ENCODE results near the gene TDRD7. TPM values are rescaled to one million over a fixed set of nuclear protein-coding genes. Genes with fewer than 3 reads are reported as not detected.
A peak's percentile ranks its signal among the peaks of the same experiment; 100 is the strongest.

Gene TDRD7
- polyA plus RNA-seq, 2 of the 4 experiments (the other 2 are of a cell fraction), result 11.5 to 15.7 TPM

GRCh38 chr9:97501972-97502221, 90.0 kb downstream of the TDRD7 start:
- ChIA-PET CTCF (interaction anchor here (0.7 to 3.8 kb wide), 7 partner anchors 8 to 96 kb away, joined by 3 to 29 read pairs (median 5); no protein-coding TSS in a partner anchor), POLR2A (no interaction called here)
- WGBS (ENCODE audit: missing lambda C conversion rate), result no CpG with 5 or more reads among the region's 30 CpGs
- no peak for FAIRE-seq
- Histone ChIP-seq H3K9me3 (no peaks in the 10 kb centered on the region), H3K4me2 (peak overlapping the region; percentile 99), H3K27ac (peak overlapping the region; percentile 62 to 86), H3K4me1 (peaks cover 5% of the 10 kb centered on the region; the same call in 2 of the 3 replicates), H3K4me3 (peak overlapping the region; percentile 85)
- ATAC-seq, result peak; percentile 62 to 69; a peak in 4 of 6 replicates
- no peak for DNase-seq (ENCODE audit: low read depth in 1 of 2, low spot score in 1 of 2)
- TF ChIP-seq PBX3 (IDR thresholded peaks at IDR 0.05), result no peak
- TF ChIP-seq MAZ (IDR thresholded peaks at IDR 0.05; ENCODE audit: borderline replicate concordance, low read depth, low read length), result no peak
- no peak for TF ChIP-seq NR3C1 (IDR thresholded peaks at IDR 0.05)
- no peak for TF ChIP-seq KDM5A (IDR thresholded peaks at IDR 0.05)
- TF ChIP-seq CBX8 (IDR thresholded peaks at IDR 0.05), result no peak
- TF ChIP-seq HOXA7 (CRISPR knock-in tag; IDR thresholded peaks at IDR 0.05), result no peak
- no peak for TF ChIP-seq HES2 (IDR thresholded peaks at IDR 0.05)
- TF ChIP-seq, protein P1, sequence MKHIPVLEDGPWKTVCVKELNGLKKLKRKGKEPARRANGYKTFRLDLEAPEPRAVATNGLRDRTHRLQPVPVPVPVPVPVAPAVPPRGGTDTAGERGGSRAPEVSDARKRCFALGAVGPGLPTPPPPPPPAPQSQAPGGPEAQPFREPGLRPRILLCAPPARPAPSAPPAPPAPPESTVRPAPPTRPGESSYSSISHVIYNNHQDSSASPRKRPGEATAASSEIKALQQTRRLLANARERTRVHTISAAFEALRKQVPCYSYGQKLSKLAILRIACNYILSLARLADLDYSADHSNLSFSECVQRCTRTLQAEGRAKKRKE (CRISPR knock-in tag; IDR thresholded peaks at IDR 0.05; ENCODE audit: low read depth), result no peak

DNA sequence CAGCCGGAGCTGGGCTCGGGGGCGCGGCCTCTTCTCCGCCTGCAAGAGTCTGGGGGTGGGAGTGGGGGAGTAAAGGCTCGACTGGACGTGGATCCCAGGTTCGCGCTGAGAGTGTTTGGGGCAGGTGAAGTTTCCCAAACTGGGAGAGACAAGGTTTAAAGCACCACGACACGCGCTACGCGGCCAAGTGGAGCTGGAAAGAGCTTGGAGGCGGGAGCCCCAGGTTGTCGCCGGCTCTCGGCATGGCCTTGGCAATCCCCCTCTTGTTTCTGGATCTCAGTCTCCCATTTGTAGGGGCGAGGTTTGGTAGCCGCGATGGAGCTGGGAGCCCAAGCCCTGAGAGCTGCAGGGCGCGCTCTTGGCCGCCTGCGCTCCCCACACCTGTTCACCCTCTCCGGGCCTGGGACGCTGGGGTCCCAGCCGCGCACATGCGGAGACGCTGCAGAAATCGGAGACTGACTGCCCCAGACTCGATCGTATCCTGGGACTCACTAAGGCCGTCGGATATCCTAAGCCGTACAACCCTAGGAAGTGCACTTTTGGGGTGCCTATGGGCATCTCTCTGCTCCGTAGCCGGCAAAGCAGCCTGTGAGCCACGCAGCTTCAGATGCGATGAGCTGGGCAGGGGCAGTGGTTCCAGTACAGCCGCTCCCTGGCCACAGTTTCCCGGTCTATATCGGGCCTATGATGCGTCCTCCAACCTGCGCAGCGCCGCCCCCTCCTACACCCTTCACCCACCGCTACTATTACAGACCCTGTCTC, 90.5 kb downstream of the TDRD7 start:
- Histone ChIP-seq H3K27ac (peak overlapping the region; percentile 62 to 86; a peak in 5 of 6 replicates), H3K4me1 (peaks cover 5% of the 10 kb centered on the region; the same call in 2 of the 3 replicates), H3K4me2 (peak overlapping the region; percentile 99), H3K4me3 (peak overlapping the region; percentile 85), H3K9me3 (no peaks in the 10 kb centered on the region)
- no peak for DNase-seq (ENCODE audit: low read depth in 1 of 2, low spot score in 1 of 2)
- ChIA-PET POLR2A (no interaction called here), CTCF (interaction anchor here (0.6 to 3.8 kb wide), 8 partner anchors 11 to 230 kb away, joined by 3 to 29 read pairs (median 4); no protein-coding TSS in a partner anchor)
- no peak for FAIRE-seq
- TF ChIP-seq POLR2AphosphoS2 (conservative IDR thresholded peaks at IDR 0.05; ENCODE audit: low read length) (no peak), SMC3 (IDR thresholded peaks at IDR 0.05) (no peak), POLR2A (IDR thresholded peaks at IDR 0.05; ENCODE audit: low read length) (no peak), HOXA7 (CRISPR knock-in tag; IDR thresholded peaks at IDR 0.05) (no peak)
- TF ChIP-seq, protein P2, sequence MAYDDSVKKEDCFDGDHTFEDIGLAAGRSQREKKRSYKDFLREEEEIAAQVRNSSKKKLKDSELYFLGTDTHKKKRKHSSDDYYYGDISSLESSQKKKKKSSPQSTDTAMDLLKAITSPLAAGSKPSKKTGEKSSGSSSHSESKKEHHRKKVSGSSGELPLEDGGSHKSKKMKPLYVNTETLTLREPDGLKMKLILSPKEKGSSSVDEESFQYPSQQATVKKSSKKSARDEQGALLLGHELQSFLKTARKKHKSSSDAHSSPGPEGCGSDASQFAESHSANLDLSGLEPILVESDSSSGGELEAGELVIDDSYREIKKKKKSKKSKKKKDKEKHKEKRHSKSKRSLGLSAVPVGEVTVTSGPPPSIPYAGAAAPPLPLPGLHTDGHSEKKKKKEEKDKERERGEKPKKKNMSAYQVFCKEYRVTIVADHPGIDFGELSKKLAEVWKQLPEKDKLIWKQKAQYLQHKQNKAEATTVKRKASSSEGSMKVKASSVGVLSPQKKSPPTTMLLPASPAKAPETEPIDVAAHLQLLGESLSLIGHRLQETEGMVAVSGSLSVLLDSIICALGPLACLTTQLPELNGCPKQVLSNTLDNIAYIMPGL (CRISPR knock-in tag; IDR thresholded peaks at IDR 0.05; ENCODE audit: borderline replicate concordance), result no peak
- ATAC-seq, result peak; percentile 11 to 14; a peak in 3 of 6 replicates
- 79% methylated on average over 40 of the region's 49 CpGs for WGBS (ENCODE audit: missing lambda C conversion rate)

- Histone ChIP-seq H3K4me3 (no peak overlapping the region), H3K9me3 (no peaks in the 10 kb centered on the region), H3K4me2 (no peak overlapping the region), H3K4me1 (peaks cover 5% of the 10 kb centered on the region; the same call in 2 of the 3 replicates), H3K27ac (no peak overlapping the region)
- POLR2A ChIA-PET, result interaction anchor here (0.6 kb wide), 1 partner anchor 26 kb away, joined by 3 read pairs; no protein-coding TSS in a partner anchor
- FAIRE-seq, result no peak
- WGBS (ENCODE audit: missing lambda C conversion rate), result 81% methylated on average over 17 of the region's 17 CpGs
- DNase-seq (ENCODE audit: low read depth in 1 of 2, low spot score in 1 of 2), result no peak
- TF ChIP-seq ZSCAN20 (CRISPR knock-in tag; IDR thresholded peaks at IDR 0.05) (no peak), GATA3 (IDR thresholded peaks at IDR 0.05; ENCODE audit: borderline replicate concordance) (no peak)
- CTCF ChIA-PET, result interaction anchor here (0.6 to 3.8 kb wide), 7 partner anchors 10 to 229 kb away, joined by 3 to 29 read pairs (median 5); no protein-coding TSS in a partner anchor
- no peak for ATAC-seq
These were observed 91.3 kb downstream of the TDRD7 start for GRCh38 chr9:97502984-97503861.

Measured in A549 (cell line).